Mucosa of stomach (tissue), 1 donor: Measurements from ENCODE around the gene PLXNC1.

Experiments used
- H3K27me3 ChIP-seq: one replicate; pipeline ENCODE4 v1.7.0; 2013; ENCODE audit warnings: mild to moderate bottlenecking, low read length; ENCODE audit not compliant: control insufficient read depth, insufficient read depth
- H3K36me3 ChIP-seq: one replicate; pipeline ENCODE4 v1.7.0; 2013; ENCODE audit warnings: low read length; ENCODE audit not compliant: control insufficient read depth, insufficient read depth
- H3K4me1 ChIP-seq: one replicate; pipeline ENCODE4 v1.7.0; 2013; ENCODE audit warnings: mild to moderate bottlenecking, low read length; ENCODE audit not compliant: control insufficient read depth, insufficient read depth
- H3K4me3 ChIP-seq: one replicate; pipeline ENCODE4 v1.7.0; 2013; ENCODE audit warnings: low read length
- H3K9ac ChIP-seq: one replicate; pipeline ENCODE4 v1.7.0; 2013; ENCODE audit warnings: mild to moderate bottlenecking, low read length, moderate library complexity
- H3K9me3 ChIP-seq: one replicate; pipeline ENCODE4 v1.7.0; 2013; ENCODE audit warnings: mild to moderate bottlenecking, low read length, moderate library complexity; ENCODE audit not compliant: control insufficient read depth
- donor health status: Pancreatic carcinoma.

The PLXNC1 gene

GRCh38 chr12:94203796-94204195 lies 55.4 kb downstream of the PLXNC1 start:
- no peak overlapping the region for H3K4me3 ChIP-seq
- H3K9ac ChIP-seq, result no peak overlapping the region
- H3K4me1 ChIP-seq, result no peaks in the 10 kb centered on the region
- H3K9me3 ChIP-seq, result no peaks in the 10 kb centered on the region
- H3K36me3 ChIP-seq, result no peaks in the 10 kb centered on the region
- no peaks in the 10 kb centered on the region for H3K27me3 ChIP-seq

GRCh38 chr12:94204499-94205247 lies 56.3 kb downstream of the PLXNC1 start:
- Histone ChIP-seq H3K36me3 (no peaks in the 10 kb centered on the region), H3K4me1 (no peaks in the 10 kb centered on the region), H3K27me3 (no peaks in the 10 kb centered on the region), H3K9ac (no peak overlapping the region), H3K9me3 (no peaks in the 10 kb centered on the region), H3K4me3 (no peak overlapping the region)

- no peaks in the 10 kb centered on the region for H3K27me3 ChIP-seq
- H3K9me3 ChIP-seq, result no peaks in the 10 kb centered on the region
- H3K4me1 ChIP-seq, result no peaks in the 10 kb centered on the region
- H3K4me3 ChIP-seq, result no peak overlapping the region
- no peaks in the 10 kb centered on the region for H3K36me3 ChIP-seq
- no peak overlapping the region for H3K9ac ChIP-seq
Measured at GRCh38 chr12:94205822-94206221, 57.4 kb downstream of the PLXNC1 start.

GRCh38 chr12:94206886-94207285 lies 58.5 kb downstream of the PLXNC1 start:
- Histone ChIP-seq H3K4me1 (no peaks in the 10 kb centered on the region), H3K9me3 (no peaks in the 10 kb centered on the region), H3K4me3 (no peak overlapping the region), H3K27me3 (no peaks in the 10 kb centered on the region), H3K36me3 (no peaks in the 10 kb centered on the region), H3K9ac (no peak overlapping the region)

- Histone ChIP-seq H3K9ac (no peak overlapping the region), H3K36me3 (no peaks in the 10 kb centered on the region), H3K4me3 (no peak overlapping the region), H3K4me1 (no peaks in the 10 kb centered on the region), H3K9me3 (no peaks in the 10 kb centered on the region), H3K27me3 (no peaks in the 10 kb centered on the region)
Measured at GRCh38 chr12:94207467-94207848, 59.1 kb downstream of the PLXNC1 start.

GRCh38 chr12:94207849-94208621 lies 59.7 kb downstream of the PLXNC1 start:
- Histone ChIP-seq H3K36me3 (no peaks in the 10 kb centered on the region), H3K9me3 (no peaks in the 10 kb centered on the region), H3K27me3 (no peaks in the 10 kb centered on the region), H3K4me1 (no peaks in the 10 kb centered on the region), H3K4me3 (no peak overlapping the region), H3K9ac (no peak overlapping the region)

GRCh38 chr12:94208622-94208966 lies 60.2 kb downstream of the PLXNC1 start:
- Histone ChIP-seq H3K27me3 (no peaks in the 10 kb centered on the region), H3K4me3 (no peak overlapping the region), H3K9me3 (no peaks in the 10 kb centered on the region), H3K4me1 (no peaks in the 10 kb centered on the region), H3K36me3 (no peaks in the 10 kb centered on the region), H3K9ac (no peak overlapping the region)

- no peak overlapping the region for H3K9ac ChIP-seq
- H3K4me1 ChIP-seq, result no peaks in the 10 kb centered on the region
- no peaks in the 10 kb centered on the region for H3K27me3 ChIP-seq
- no peaks in the 10 kb centered on the region for H3K36me3 ChIP-seq
- no peaks in the 10 kb centered on the region for H3K9me3 ChIP-seq
- no peak overlapping the region for H3K4me3 ChIP-seq
Measured at GRCh38 chr12:94209240-94209639, 60.9 kb downstream of the PLXNC1 start.

- no peak overlapping the region for H3K9ac ChIP-seq
- no peaks in the 10 kb centered on the region for H3K9me3 ChIP-seq
- H3K27me3 ChIP-seq, result no peaks in the 10 kb centered on the region
- H3K4me3 ChIP-seq, result no peak overlapping the region
- H3K36me3 ChIP-seq, result no peaks in the 10 kb centered on the region
- no peaks in the 10 kb centered on the region for H3K4me1 ChIP-seq
Measured at GRCh38 chr12:94211021-94211420, 62.6 kb downstream of the PLXNC1 start.

GRCh38 chr12:94218233-94218632 lies 69.9 kb downstream of the PLXNC1 start:
- no peaks in the 10 kb centered on the region for H3K27me3 ChIP-seq
- no peaks in the 10 kb centered on the region for H3K36me3 ChIP-seq
- no peaks in the 10 kb centered on the region for H3K4me1 ChIP-seq
- no peak overlapping the region for H3K4me3 ChIP-seq
- H3K9ac ChIP-seq, result no peak overlapping the region
- no peaks in the 10 kb centered on the region for H3K9me3 ChIP-seq

GRCh38 chr12:94219622-94220302 lies 71.4 kb downstream of the PLXNC1 start:
- H3K36me3 ChIP-seq, result no peaks in the 10 kb centered on the region
- no peak overlapping the region for H3K4me3 ChIP-seq
- H3K9ac ChIP-seq, result no peak overlapping the region
- H3K27me3 ChIP-seq, result no peaks in the 10 kb centered on the region
- H3K9me3 ChIP-seq, result no peaks in the 10 kb centered on the region
- H3K4me1 ChIP-seq, result no peaks in the 10 kb centered on the region

- Histone ChIP-seq H3K4me1 (no peaks in the 10 kb centered on the region), H3K9me3 (no peaks in the 10 kb centered on the region), H3K9ac (no peak overlapping the region), H3K36me3 (no peaks in the 10 kb centered on the region), H3K27me3 (no peaks in the 10 kb centered on the region), H3K4me3 (no peak overlapping the region)
Measured at GRCh38 chr12:94220804-94221203, 72.4 kb downstream of the PLXNC1 start.
